Measurements from ENCODE around the gene TMEM52. TPM values are rescaled to one million over a fixed set of nuclear protein-coding genes. Genes with fewer than 3 reads are reported as not detected.

TMEM52 gene
- total RNA-seq, 2 experiments from 2014 or later: not detected

DNA sequence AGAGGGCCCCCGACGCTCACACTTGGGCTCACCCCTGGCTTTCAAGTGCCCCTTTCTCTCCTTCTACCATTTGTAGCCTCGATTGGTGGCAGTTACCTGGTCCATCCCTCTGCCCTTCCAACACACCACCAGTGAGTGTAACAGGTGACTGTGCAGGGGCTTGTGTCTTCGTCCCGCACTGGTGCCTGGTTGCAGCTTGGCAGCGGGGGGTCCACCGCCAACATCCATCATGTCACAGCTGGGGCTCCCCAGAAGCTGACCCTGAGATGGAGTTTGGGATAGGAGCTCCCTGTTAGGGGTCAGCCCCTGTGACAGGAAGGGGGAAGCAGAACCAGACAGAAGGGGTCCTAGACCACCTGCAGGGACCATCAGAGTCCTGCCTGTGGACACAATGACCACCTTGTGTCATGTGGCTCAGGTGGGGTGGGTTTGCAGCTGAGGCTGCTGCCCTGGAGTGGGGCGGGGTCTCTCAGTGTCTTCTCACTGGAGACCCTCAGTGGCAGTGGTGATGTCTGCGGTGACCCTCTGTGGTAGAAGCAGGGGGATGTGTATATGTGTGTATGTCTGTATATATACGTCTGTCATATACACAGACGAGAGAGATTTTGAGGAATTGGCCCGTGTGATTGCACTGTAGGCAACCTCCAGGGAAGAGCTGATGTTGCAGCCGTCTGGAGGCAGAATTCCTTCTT lies 7.6 kb downstream of the TMEM52 start:
- no peak overlapping the region for H3K4me3 Mint-ChIP-seq

DNA sequence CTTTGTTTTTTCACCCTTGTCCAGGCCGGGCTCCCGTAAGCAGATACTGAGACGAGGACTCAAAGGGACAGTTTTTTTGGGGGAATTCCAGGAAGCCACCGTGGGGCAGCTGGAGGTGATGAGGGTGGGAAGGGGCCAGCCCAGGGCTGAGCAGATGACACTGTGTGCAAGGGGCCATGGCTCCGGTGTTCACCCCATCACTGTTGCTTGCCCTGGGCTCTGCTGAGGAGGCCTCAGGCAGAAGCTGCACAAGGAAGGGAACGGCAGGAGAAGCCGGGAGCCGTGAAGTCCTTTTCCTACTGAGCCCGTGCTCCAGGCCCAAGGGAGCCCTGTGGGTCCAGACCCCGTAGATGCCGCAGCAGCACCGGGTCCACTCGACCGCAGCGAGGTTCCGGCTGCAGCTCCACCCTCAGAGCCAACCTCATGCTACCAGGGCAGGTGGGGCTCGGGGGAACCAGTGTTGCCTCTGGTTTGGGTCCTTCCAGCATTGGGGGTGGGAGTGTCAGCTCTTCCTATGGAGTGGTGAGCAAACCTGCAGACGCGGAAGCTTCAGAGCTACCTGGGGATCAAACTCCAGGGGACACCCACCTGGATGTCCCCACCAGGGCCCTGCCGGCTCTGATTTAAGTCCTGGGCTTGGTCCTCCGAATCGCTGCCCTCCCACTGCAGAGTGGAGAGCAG lies 8.3 kb downstream of the TMEM52 start:
- DNase-seq: no peak
- Mint-ChIP-seq H3K27me3 (no peaks in the 10 kb centered on the region), H3K4me1 (peaks cover 19% of the 10 kb centered on the region), H3K27ac (no peak overlapping the region), H3K9me3 (no peaks in the 10 kb centered on the region), H3K36me3 (ENCODE audit: low read depth) (no peaks in the 10 kb centered on the region), H3K4me3 (no peak overlapping the region)
- CTCF ChIA-PET: no interaction called here
- POLR2A ChIA-PET: no interaction called here

More for the DNA sequence above, 7.6 kb downstream of the TMEM52 start:
- H3K36me3 Mint-ChIP-seq (ENCODE audit: low read depth): no peaks in the 10 kb centered on the region
- ChIA-PET POLR2A (no interaction called here), CTCF (no interaction called here)
- H3K27me3 Mint-ChIP-seq: no peaks in the 10 kb centered on the region
- peak overlapping the region; percentile 9 for H3K27ac Mint-ChIP-seq
- no peak for DNase-seq
- H3K9me3 Mint-ChIP-seq: no peaks in the 10 kb centered on the region
- H3K4me1 Mint-ChIP-seq: peaks cover 13% of the 10 kb centered on the region

DNA sequence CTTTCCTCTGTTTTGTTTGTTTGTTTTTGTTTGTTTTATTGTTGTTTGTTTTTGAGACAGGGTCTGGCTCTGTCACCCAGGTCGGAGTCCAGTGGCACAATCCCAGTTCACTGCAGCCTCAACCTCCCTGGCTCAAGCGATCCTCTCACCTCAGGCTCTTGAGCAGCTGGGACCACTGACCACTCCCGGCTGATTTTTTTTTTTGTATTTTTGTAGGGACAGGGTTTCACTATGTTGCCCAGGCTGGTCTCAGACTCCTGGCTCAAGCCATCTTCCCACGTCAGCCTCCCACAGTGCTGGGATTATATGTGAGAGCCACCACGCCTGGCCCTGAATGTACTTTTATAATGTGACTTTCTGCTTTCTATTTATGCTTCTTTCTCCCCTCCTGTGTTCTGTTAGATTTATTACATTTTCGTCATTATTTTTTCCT lies 9.0 kb downstream of the TMEM52 start:
- H3K4me3 Mint-ChIP-seq: peak overlapping the region; percentile 75
- no peak for DNase-seq
- POLR2A ChIA-PET: interaction anchor here (0.6 kb wide), 1 partner anchor 646 kb away, joined by 3 read pairs; no protein-coding TSS in a partner anchor
- peak overlapping the region; percentile 91 for H3K27ac Mint-ChIP-seq
- no peaks in the 10 kb centered on the region for H3K9me3 Mint-ChIP-seq
- no peaks in the 10 kb centered on the region for H3K36me3 Mint-ChIP-seq (ENCODE audit: low read depth)
- no peaks in the 10 kb centered on the region for H3K27me3 Mint-ChIP-seq
- H3K4me1 Mint-ChIP-seq: peaks cover 19% of the 10 kb centered on the region
- CTCF ChIA-PET: interaction anchor here (1.5 to 2.6 kb wide), 5 partner anchors 11 to 164 kb away, joined by 3 to 36 read pairs (median 5); no protein-coding TSS in a partner anchor

DNA sequence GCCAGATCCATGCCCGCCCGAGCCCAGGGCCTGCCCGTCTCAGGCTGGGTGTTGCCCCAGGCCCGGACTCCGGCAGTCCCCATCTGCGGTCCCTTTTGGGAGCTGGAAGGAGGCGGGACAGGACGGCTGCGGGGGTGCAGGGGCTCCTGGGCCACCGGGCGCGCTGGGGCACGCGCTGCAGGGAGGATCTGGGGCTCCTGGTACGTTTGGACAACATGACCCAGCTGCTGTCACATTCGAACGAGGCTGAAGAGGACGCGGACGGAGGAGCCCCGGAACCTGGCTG lies 10.6 kb downstream of the TMEM52 start:
- DNase-seq: no peak
- H3K27me3 Mint-ChIP-seq: no peaks in the 10 kb centered on the region

DNA sequence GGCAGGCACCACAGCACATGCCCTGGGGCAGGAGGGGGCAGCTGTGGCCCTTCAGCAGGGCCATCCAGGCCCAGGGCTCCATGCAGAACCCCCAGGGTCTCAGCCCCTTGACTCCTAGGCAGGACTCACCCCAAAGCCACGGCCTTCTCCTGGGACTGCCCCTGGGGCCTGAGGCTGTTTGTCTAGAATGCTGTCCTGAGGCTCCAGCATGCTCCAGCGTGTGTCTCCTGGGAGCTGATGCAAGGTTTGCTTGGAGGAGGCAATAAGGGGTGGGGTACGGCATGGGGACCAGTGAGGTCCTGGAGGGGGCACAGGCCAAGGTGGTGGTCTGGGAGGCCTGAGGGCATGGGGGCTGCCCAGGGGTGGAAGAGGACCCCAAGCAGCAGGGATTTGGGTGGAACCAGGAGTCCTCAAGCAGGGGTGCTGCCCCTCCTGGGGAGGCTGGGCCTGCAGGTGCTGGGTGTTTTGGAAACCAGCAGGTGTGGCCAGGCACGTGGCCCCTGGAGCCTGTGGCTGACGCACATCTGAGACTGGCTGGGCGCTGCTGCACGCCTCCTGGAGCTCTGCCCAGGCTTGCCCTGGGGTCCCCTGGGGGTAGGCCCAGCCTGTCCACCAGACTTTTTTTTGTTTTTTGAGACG lies 11.9 kb downstream of the TMEM52 start:
- no peak overlapping the region for H3K27ac Mint-ChIP-seq
- H3K9me3 Mint-ChIP-seq: no peaks in the 10 kb centered on the region
- no peaks in the 10 kb centered on the region for H3K27me3 Mint-ChIP-seq
- ChIA-PET POLR2A (no interaction called here), CTCF (no interaction called here)
- H3K36me3 Mint-ChIP-seq (ENCODE audit: low read depth): no peaks in the 10 kb centered on the region
- H3K4me3 Mint-ChIP-seq: peak overlapping the region; percentile 66
- peaks cover 19% of the 10 kb centered on the region for H3K4me1 Mint-ChIP-seq
- no peak for DNase-seq

More for the DNA sequence above, 10.6 kb downstream of the TMEM52 start:
- H3K4me1 Mint-ChIP-seq: peaks cover 19% of the 10 kb centered on the region
- ChIA-PET CTCF (interaction anchor here (0.7 to 2.6 kb wide), 17 partner anchors 9 to 294 kb away, joined by 3 to 36 read pairs (median 4); no protein-coding TSS in a partner anchor), POLR2A (interaction anchor here (0.6 kb wide), 1 partner anchor 166 kb away, joined by 3 read pairs; no protein-coding TSS in a partner anchor)
- peak overlapping the region; percentile 66 for H3K4me3 Mint-ChIP-seq
- no peaks in the 10 kb centered on the region for H3K36me3 Mint-ChIP-seq (ENCODE audit: low read depth)
- H3K27ac Mint-ChIP-seq: peak overlapping the region; percentile 75
- H3K9me3 Mint-ChIP-seq: no peaks in the 10 kb centered on the region

DNA sequence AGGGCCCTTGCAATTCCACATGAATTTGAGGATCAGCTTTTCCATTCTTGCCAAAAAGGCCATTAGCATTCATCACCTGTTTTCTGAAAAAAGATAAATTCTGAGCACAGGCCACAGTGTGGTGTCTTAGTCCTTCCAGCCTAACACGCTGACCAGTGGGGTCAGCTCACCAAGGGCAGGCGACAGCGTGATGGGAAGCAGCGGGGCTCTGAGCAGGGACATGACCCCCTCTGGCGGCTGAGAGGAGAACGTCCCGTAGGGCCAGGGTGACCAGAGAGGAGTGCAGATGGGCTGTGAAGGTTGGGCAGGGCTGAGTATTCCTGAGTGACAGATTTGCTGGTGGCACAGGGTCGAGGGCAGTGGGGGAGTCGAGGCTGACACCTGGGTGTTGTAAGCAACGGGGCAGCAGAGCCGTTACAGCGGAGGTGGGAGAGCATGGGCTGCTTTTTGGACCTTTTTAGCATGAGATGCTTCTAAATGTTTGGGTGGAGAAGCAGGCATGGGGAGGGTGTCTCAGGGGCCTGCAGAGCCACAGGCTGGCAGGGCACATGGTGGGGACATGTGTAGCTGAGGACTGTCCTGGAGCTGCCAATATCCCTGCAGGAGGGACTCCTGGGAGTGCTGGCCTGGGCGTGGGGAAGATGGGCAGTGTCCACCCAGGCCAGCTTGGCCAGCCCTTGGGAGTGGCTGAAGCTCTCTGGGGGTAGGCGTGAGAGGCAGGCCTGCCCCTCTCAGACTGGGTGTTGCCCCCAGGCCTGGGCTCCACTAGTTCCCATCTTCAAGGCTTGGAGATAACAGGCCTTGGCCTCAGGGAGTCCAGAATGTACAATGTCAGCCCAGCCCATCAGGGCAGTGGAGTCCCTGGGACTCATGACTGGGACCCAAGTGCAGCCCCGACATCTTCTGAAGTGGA lies 12.6 kb downstream of the TMEM52 start:
- Mint-ChIP-seq H3K27me3 (no peaks in the 10 kb centered on the region), H3K4me1 (peaks cover 19% of the 10 kb centered on the region), H3K9me3 (no peaks in the 10 kb centered on the region), H3K4me3 (no peak overlapping the region), H3K36me3 (ENCODE audit: low read depth) (no peaks in the 10 kb centered on the region), H3K27ac (peak overlapping the region; percentile 20)
- POLR2A ChIA-PET: interaction anchor here (0.7 kb wide), 1 partner anchor 729 kb away, joined by 4 read pairs; no protein-coding TSS in a partner anchor
- peak; percentile 70 for DNase-seq
- CTCF ChIA-PET: interaction anchor here (0.6 to 1.3 kb wide), 10 partner anchors 10 to 879 kb away, joined by 3 to 8 read pairs (median 3); partner anchors contain the start of gene CDK11A

DNA sequence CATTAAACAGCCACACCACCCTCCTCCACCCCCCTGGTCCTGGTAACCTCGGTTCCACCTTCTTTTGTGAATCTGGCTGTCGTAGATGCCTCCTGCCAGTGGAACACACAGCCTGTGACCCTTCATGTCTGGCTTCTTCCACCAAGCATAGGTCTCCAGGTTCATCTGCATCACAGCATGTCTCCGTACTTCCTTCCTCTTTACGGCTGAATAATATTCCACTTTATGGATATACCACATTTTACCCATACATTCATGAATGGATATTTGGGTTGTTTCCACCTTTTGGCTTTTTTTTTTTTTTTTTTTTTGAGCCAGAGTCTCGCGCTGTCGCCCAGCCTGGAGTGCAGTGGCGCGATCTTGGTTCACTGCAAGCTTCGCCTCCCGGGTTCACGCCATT lies 15.9 kb downstream of the TMEM52 start:
- Mint-ChIP-seq H3K36me3 (ENCODE audit: low read depth) (no peaks in the 10 kb centered on the region), H3K27ac (no peak overlapping the region), H3K4me1 (peaks cover 7% of the 10 kb centered on the region), H3K9me3 (no peaks in the 10 kb centered on the region), H3K4me3 (no peak overlapping the region), H3K27me3 (peaks cover 2% of the 10 kb centered on the region)
- ChIA-PET CTCF (interaction anchor here (1.5 kb wide), 1 partner anchor 25 kb away, joined by 3 read pairs; no protein-coding TSS in a partner anchor), POLR2A (no interaction called here)
- no peak for DNase-seq

DNA sequence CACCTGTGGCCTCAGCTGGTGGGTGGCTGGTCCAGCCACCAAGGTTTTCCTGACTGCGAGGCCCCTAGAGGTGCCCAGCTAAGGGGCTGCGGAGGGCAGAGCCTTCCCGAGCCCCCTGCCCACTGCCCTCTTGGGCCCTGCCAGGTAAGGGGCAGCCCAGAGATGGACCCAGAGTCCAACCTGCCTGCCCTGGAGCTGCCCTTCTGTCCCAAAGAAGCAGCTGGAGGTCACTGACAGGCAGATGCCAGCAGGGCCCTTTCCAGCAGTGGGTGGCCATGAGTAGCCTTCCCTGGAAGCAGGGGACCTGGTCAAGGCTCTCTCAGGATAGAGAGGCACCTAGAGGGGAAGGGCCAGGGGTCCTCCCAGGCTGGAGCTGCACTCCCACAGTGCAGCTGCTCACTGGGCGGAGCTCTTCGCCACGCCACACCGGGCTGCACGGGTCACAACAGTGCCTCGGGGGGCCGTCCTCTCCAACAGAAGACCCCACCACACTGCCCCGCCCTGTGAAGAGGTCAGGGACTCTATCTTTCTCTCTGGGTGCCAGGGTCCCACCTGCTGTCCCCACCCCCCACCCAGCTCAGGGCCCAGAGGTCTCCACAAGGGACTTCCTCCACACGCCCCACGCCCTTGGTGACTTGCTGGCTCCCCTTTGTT lies 17.3 kb downstream of the TMEM52 start:
- peaks cover 2% of the 10 kb centered on the region for H3K27me3 Mint-ChIP-seq
- ChIA-PET CTCF (interaction anchor here (0.7 to 5.3 kb wide), 5 partner anchors 7 to 29 kb away, joined by 3 to 36 read pairs (median 4); no protein-coding TSS in a partner anchor), POLR2A (no interaction called here)
- peaks cover 6% of the 10 kb centered on the region for H3K4me1 Mint-ChIP-seq
- H3K9me3 Mint-ChIP-seq: no peaks in the 10 kb centered on the region
- no peak overlapping the region for H3K27ac Mint-ChIP-seq
- DNase-seq: no peak
- H3K4me3 Mint-ChIP-seq: no peak overlapping the region
- no peaks in the 10 kb centered on the region for H3K36me3 Mint-ChIP-seq (ENCODE audit: low read depth)

DNA sequence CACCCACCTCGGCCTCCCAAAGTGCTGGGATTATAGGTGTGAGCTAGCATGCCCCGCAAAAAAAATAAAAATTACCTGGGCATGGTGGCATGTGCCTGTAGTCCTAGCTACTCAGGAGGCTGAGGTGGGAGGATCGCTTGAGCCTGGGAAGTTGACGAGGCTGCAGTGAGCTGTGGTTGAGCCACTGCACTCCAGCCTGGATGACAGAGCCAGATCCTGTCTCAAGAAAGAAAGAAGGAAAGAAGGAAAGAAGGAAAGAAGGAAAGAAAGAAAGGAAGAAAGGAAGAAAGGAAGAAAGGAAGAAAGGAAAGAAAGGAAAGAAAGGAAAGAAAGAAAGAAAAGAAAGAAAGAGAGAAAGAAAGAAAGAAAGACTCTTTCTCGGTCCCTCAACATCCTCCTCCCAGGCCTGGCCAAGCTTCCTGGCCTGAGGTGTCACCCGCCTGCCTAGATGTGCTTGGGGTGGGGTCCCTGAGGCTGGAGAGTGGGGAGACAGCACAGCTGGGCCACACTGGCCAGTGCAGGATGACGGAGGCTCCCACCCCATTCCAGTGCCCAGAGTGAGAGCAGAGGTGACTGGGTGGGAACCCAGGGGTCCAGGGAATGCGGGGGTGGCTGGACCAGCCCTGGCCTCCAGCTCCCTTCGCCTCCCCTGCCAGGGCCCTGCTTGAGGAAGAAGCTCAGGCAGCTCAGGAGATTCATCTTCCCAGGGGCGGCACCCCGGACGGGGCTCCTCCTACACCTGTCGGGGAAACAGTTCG lies 18.0 kb downstream of the TMEM52 start:
- peaks cover 2% of the 10 kb centered on the region for H3K27me3 Mint-ChIP-seq
- no peak for DNase-seq
- ChIA-PET POLR2A (no interaction called here), CTCF (interaction anchor here (0.9 to 5.3 kb wide), 3 partner anchors 8 to 14 kb away, joined by 3 to 36 read pairs (median 4); no protein-coding TSS in a partner anchor)
- no peaks in the 10 kb centered on the region for H3K9me3 Mint-ChIP-seq
- no peak overlapping the region for H3K4me3 Mint-ChIP-seq
- no peak overlapping the region for H3K27ac Mint-ChIP-seq
- H3K36me3 Mint-ChIP-seq (ENCODE audit: low read depth): no peaks in the 10 kb centered on the region
- H3K4me1 Mint-ChIP-seq: peaks cover 2% of the 10 kb centered on the region

DNA sequence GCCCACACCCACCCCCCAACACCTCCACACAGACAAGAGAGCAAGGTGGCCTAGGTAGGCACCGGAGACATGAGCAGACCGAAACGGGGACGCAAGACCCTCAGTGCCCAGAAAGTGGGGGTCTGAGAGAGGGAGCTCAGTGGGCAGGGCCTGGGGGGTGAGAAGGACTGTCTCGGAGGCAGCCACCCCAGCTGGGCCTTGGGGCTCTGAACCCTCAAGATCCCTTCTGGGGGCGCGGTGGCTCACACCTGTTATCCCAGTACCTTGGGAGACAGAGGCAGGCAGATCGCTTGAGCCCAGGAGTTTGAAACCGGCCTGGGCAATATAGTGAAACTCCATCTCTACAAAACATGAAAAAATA lies 19.1 kb downstream of the TMEM52 start:
- Mint-ChIP-seq H3K27ac (no peak overlapping the region), H3K27me3 (peaks cover 2% of the 10 kb centered on the region), H3K36me3 (ENCODE audit: low read depth) (no peaks in the 10 kb centered on the region), H3K9me3 (no peaks in the 10 kb centered on the region), H3K4me1 (peaks cover 3% of the 10 kb centered on the region), H3K4me3 (no peak overlapping the region)
- no peak for DNase-seq
- ChIA-PET CTCF (interaction anchor here (1.2 to 5.3 kb wide), 2 partner anchors 9 to 30 kb away, joined by 3 to 36 read pairs; no protein-coding TSS in a partner anchor), POLR2A (no interaction called here)

DNA sequence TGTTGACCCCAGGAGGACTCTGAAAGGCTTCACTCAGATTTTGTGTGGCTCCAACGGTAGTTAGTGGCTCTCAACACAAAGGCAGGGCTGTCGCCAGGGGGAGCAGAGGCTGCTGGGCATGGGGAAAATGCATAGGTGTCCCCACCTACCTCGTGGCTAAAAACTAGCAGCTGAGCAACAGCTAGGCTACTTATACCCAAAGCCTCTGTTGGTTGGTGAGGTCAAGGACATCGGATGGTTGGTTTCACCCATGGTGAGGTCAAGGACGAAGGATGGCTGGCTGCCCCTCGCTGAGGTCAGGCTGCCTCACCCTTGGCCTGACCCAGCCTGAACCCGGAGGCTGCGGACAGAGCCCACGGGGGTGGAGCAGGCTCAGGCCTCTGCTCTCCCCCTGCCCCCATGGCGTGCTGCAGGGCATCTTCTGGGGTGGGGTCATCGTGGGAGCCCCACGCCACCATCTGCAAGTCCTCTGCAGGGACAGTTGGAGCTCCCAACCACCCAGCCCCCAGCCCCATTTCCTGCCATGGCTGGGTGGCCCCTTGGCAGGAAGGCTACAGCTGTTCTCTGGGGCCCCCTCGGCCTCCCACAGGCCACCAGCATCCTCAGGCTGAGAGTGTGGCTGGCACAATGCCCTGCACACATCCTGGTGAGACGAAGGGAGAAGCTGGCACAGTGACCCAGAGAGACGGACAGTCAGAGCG lies 19.7 kb downstream of the TMEM52 start:
- CTCF ChIA-PET: interaction anchor here (1.2 to 5.3 kb wide), 2 partner anchors 10 to 30 kb away, joined by 3 to 36 read pairs; no protein-coding TSS in a partner anchor
- no peak overlapping the region for H3K4me3 Mint-ChIP-seq

More for the DNA sequence above, 19.7 kb downstream of the TMEM52 start:
- H3K9me3 Mint-ChIP-seq: no peaks in the 10 kb centered on the region
- H3K36me3 Mint-ChIP-seq (ENCODE audit: low read depth): no peaks in the 10 kb centered on the region
- DNase-seq: peak; percentile 31
- H3K27me3 Mint-ChIP-seq: peaks cover 2% of the 10 kb centered on the region
- POLR2A ChIA-PET: no interaction called here
- H3K4me1 Mint-ChIP-seq: peaks cover 9% of the 10 kb centered on the region
- no peak overlapping the region for H3K27ac Mint-ChIP-seq
